HT-29 (cell line): ENCODE results near the gene ARMC2. TPM values are rescaled to one million over a fixed set of nuclear protein-coding genes. Genes with fewer than 3 reads are reported as not detected.
"Not testable (repeated sequence)": the region's sequence is repeated elsewhere in the genome, so short reads cannot be mapped to it uniquely, and the experiment has no call there.

Experiments used
- DNase-seq: peaks from one replicate; pipeline ENCODE4 v3.0.0-alpha.2; 2015; ENCODE audit warnings: low spot score
- total RNA-seq: library from RNA; depleted of rRNA; stranded (reverse); fragments of >200 nt; shearing (Covaris generic); gene quantifications from 2 replicates; pipeline ENCODE4 v1.2.3, GENCODE V29; 2014

Gene ARMC2
- total RNA-seq, 1 experiment from 2014 or later: 0.33 TPM

GRCh38 chr6:108948181-108948661 is 100.0 kb downstream of the ARMC2 start:
- no peak for DNase-seq

GRCh38 chr6:108951351-108951953 is 103.2 kb downstream of the ARMC2 start:
- DNase-seq: no peak

GRCh38 chr6:108952776-108953486 is 104.7 kb downstream of the ARMC2 start:
- DNase-seq: no peak

GRCh38 chr6:108953681-108954080 is 105.5 kb downstream of the ARMC2 start:
- DNase-seq: no peak

- DNase-seq: no peak
Observed at GRCh38 chr6:108955329-108955949, 107.2 kb downstream of the ARMC2 start.

- no peak for DNase-seq
Observed at GRCh38 chr6:108957221-108957620, 109.0 kb downstream of the ARMC2 start.

- DNase-seq: no peak
Observed at GRCh38 chr6:108958900-108959770, 110.9 kb downstream of the ARMC2 start.

GRCh38 chr6:108959972-108960582 is 111.9 kb downstream of the ARMC2 start:
- no peak for DNase-seq

- DNase-seq: no peak
Observed at GRCh38 chr6:108960601-108961000, 112.4 kb downstream of the ARMC2 start.

- DNase-seq: no peak
Observed at GRCh38 chr6:108961077-108961476, 112.9 kb downstream of the ARMC2 start.

GRCh38 chr6:108961985-108962384 is 113.8 kb downstream of the ARMC2 start:
- no peak for DNase-seq

- no peak for DNase-seq
Observed at GRCh38 chr6:108966251-108966650, 118.0 kb downstream of the ARMC2 start.

- DNase-seq: no peak
Observed at GRCh38 chr6:108966855-108967755, 118.9 kb downstream of the ARMC2 start.

GRCh38 chr6:108968325-108969316 is 120.4 kb downstream of the ARMC2 start:
- DNase-seq: no peak

- no peak for DNase-seq
Observed at GRCh38 chr6:108969776-108970175, 121.6 kb downstream of the ARMC2 start.

GRCh38 chr6:108974201-108974600 is 126.0 kb downstream of the ARMC2 start:
- no peak for DNase-seq

- not testable (repeated sequence) for DNase-seq
Observed at GRCh38 chr6:108978638-108979037, 130.4 kb downstream of the ARMC2 start.

GRCh38 chr6:108982154-108983113 is 134.2 kb downstream of the ARMC2 start:
- no peak for DNase-seq
